Ishikawa (cell line): ENCODE results near the gene DYNLT4.

Experiments
- FOXM1 ChIP-seq: IDR thresholded peaks from 2 replicates; pipeline ENCODE4 v1.6.1; 2012; ENCODE audit warnings: low read depth, borderline replicate concordance
- RAD21 ChIP-seq: IDR thresholded peaks from 2 replicates; pipeline ENCODE4 v1.6.1; 2012; ENCODE audit warnings: low read depth
- REST ChIP-seq: IDR thresholded peaks from 2 replicates; pipeline ENCODE4 v1.6.1; 2012; ENCODE audit warnings: low read depth, mild to moderate bottlenecking
- TAF1 ChIP-seq: IDR thresholded peaks from 2 replicates; pipeline ENCODE4 v1.6.1; 2012; ENCODE audit warnings: low read depth, mild to moderate bottlenecking
- USF1 ChIP-seq: IDR thresholded peaks from 2 replicates; pipeline ENCODE4 v1.6.1; 2012
- ZBTB7A ChIP-seq: IDR thresholded peaks from 2 replicates; pipeline ENCODE4 v1.6.1; 2012; ENCODE audit warnings: low read depth

GRCh38 chr1:44827197-44828002 lies 20.2 kb upstream of the DYNLT4 start:
- TF ChIP-seq TAF1: no peak
- no peak for TF ChIP-seq REST
- TF ChIP-seq ZBTB7A: no peak
- no peak for TF ChIP-seq USF1
- TF ChIP-seq RAD21: no peak
- TF ChIP-seq FOXM1: no peak
